WTC11 (cell line): ENCODE data around the gene CIB1. TPM values are rescaled to one million over a fixed set of nuclear protein-coding genes. Genes with fewer than 3 reads are reported as not detected.

Experiments
- ATAC-seq: fragments of 200-7000 bp; cut with Tn5 transposase; 2 replicates; pipeline ENCODE4 v1.10.0; 2021; ENCODE audit warnings: mild to moderate bottlenecking, moderate library complexity
- CTCF ChIA-PET: fragments of 300-600 bp; sonication (Branson Sonifier 250); formaldehyde crosslinking; loops from one replicate; lab custom pipeline; 2021; ENCODE audit warnings: antibody characterized with exemption; lab: Charles Lee
- POLR2A ChIA-PET: fragments of 350-600 bp; sonication (Branson Sonifier 250); formaldehyde crosslinking; loops from one replicate; lab custom pipeline; 2021; ENCODE audit warnings: antibody characterized with exemption; lab: Charles Lee
- DNase-seq: peaks from one replicate; pipeline ENCODE4 v3.0.0; 2021; ENCODE audit warnings: low spot score
- H3K27ac Mint-ChIP-seq: 2 replicates; pipeline ENCODE4 v1.8.0; 2021; ENCODE audit warnings: mixed read lengths
- H3K27me3 Mint-ChIP-seq: 2 replicates; pipeline ENCODE4 v1.8.0; 2021; ENCODE audit warnings: low read depth, mild to moderate bottlenecking, moderate library complexity, mixed read lengths
- H3K36me3 Mint-ChIP-seq: 2 replicates; pipeline ENCODE4 v1.8.0; 2021; ENCODE audit warnings: mixed read lengths
- H3K4me1 Mint-ChIP-seq: 2 replicates; pipeline ENCODE4 v1.8.0; 2022; ENCODE audit warnings: mixed read lengths
- H3K4me3 Mint-ChIP-seq: 2 replicates; pipeline ENCODE4 v1.8.0; 2021; ENCODE audit warnings: mild to moderate bottlenecking, moderate library complexity, mixed read lengths
- H3K9me3 Mint-ChIP-seq: 2 replicates; pipeline ENCODE4 v1.8.0; 2021; ENCODE audit warnings: mixed read lengths
- ETV6 ChIP-seq: sonication (generic); formaldehyde crosslinking; IDR thresholded peaks from 2 replicates; pipeline ENCODE4 v1.8.1; 2022; ENCODE audit warnings: mild to moderate bottlenecking, missing genetic modification reagents
- GTF2I ChIP-seq: fragments of 250-450 bp; sonication (Bioruptor Pico); conservative IDR thresholded peaks from 2 replicates; pipeline ENCODE4 v1.4.0; 2021; ENCODE audit warnings: mild to moderate bottlenecking
- MXD4 ChIP-seq: fragments of 250-450 bp; sonication (Bioruptor Pico); IDR thresholded peaks from 2 replicates; pipeline ENCODE4 v1.8.0; 2021; ENCODE audit warnings: mild to moderate bottlenecking, moderate library complexity, borderline replicate concordance
- NR1H2 ChIP-seq: sonication (generic); formaldehyde crosslinking; IDR thresholded peaks from 2 replicates; pipeline ENCODE4 v1.9.0; 2021; ENCODE audit warnings: mild to moderate bottlenecking, moderate library complexity, missing genetic modification reagents
- RORB ChIP-seq: fragments of 250-450 bp; sonication (Bioruptor Pico); IDR thresholded peaks from 2 replicates; pipeline ENCODE4 v1.9.0; 2021; ENCODE audit warnings: mild to moderate bottlenecking
- SMAD3 ChIP-seq: sonication (generic); formaldehyde crosslinking; IDR thresholded peaks from 2 replicates; pipeline ENCODE4 v1.8.0; 2022; ENCODE audit warnings: missing genetic modification reagents, mild to moderate bottlenecking, borderline replicate concordance
- TEAD4 ChIP-seq: sonication (generic); formaldehyde crosslinking; IDR thresholded peaks from 2 replicates; pipeline ENCODE4 v1.8.0; 2022; ENCODE audit warnings: mild to moderate bottlenecking, missing genetic modification reagents
- TP53 ChIP-seq: sonication (generic); formaldehyde crosslinking; IDR thresholded peaks from 2 replicates; pipeline ENCODE4 v1.8.1; 2023; ENCODE audit warnings: mild to moderate bottlenecking, missing genetic modification reagents
- ZBTB21 ChIP-seq: sonication (generic); formaldehyde crosslinking; IDR thresholded peaks from 2 replicates; pipeline ENCODE4 v1.8.1; 2023; ENCODE audit warnings: mild to moderate bottlenecking, missing genetic modification reagents, borderline replicate concordance
- ZNF219 ChIP-seq: sonication (generic); formaldehyde crosslinking; IDR thresholded peaks from 2 replicates; pipeline ENCODE4 v1.8.0; 2023; ENCODE audit warnings: missing genetic modification reagents, mild to moderate bottlenecking, borderline replicate concordance
- ZNF416 ChIP-seq: fragments of 250-450 bp; sonication (Bioruptor Pico); IDR thresholded peaks from 2 replicates; pipeline ENCODE4 v1.9.0; 2021; ENCODE audit warnings: mild to moderate bottlenecking, inconsistent platforms
- total RNA-seq: library from RNA; stranded (reverse); gene quantifications from 3 replicates; pipeline ENCODE4 v1.2.3, GENCODE V29; 2021
- TF ChIP-seq, protein P1 (sequence below): sonication (generic); formaldehyde crosslinking; IDR thresholded peaks from 2 replicates; pipeline ENCODE4 v1.8.1; 2023; ENCODE audit warnings: mild to moderate bottlenecking, missing genetic modification reagents
- TF ChIP-seq, protein P2 (sequence below): fragments of 250-450 bp; sonication (Bioruptor Pico); IDR thresholded peaks from 2 replicates; pipeline ENCODE4 v1.9.0; 2021; ENCODE audit warnings: mild to moderate bottlenecking
- TF ChIP-seq, protein P3 (sequence below): sonication (generic); formaldehyde crosslinking; IDR thresholded peaks from 2 replicates; pipeline ENCODE4 v1.8.0; 2022; ENCODE audit warnings: missing genetic modification reagents
- TF ChIP-seq, protein P4 (sequence below): sonication (generic); formaldehyde crosslinking; IDR thresholded peaks from 2 replicates; pipeline ENCODE4 v1.8.1; 2022; ENCODE audit warnings: low read depth, mild to moderate bottlenecking, moderate library complexity, missing genetic modification reagents, borderline replicate concordance
- TF ChIP-seq, protein P5 (sequence below): sonication (generic); formaldehyde crosslinking; IDR thresholded peaks from 2 replicates; pipeline ENCODE4 v1.8.0; 2023; ENCODE audit warnings: missing genetic modification reagents, mild to moderate bottlenecking, borderline replicate concordance
- TF ChIP-seq, protein P6 (sequence below): fragments of 250-450 bp; sonication (Bioruptor Pico); IDR thresholded peaks from 2 replicates; pipeline ENCODE4 v1.9.0; 2021; ENCODE audit warnings: moderate library complexity, mild to moderate bottlenecking, inconsistent platforms, borderline replicate concordance
- TF ChIP-seq, protein P7 (sequence below): sonication (generic); formaldehyde crosslinking; IDR thresholded peaks from 2 replicates; pipeline ENCODE4 v1.8.1; 2022; ENCODE audit warnings: low read depth, missing genetic modification reagents, borderline replicate concordance
- TF ChIP-seq, protein P8 (sequence below): fragments of 250-450 bp; sonication (Bioruptor Pico); IDR thresholded peaks from 2 replicates; pipeline ENCODE4 v1.9.0; 2021; ENCODE audit warnings: mild to moderate bottlenecking

Gene CIB1
- total RNA-seq, 1 experiment from 2014 or later, result 29.6 TPM

DNA sequence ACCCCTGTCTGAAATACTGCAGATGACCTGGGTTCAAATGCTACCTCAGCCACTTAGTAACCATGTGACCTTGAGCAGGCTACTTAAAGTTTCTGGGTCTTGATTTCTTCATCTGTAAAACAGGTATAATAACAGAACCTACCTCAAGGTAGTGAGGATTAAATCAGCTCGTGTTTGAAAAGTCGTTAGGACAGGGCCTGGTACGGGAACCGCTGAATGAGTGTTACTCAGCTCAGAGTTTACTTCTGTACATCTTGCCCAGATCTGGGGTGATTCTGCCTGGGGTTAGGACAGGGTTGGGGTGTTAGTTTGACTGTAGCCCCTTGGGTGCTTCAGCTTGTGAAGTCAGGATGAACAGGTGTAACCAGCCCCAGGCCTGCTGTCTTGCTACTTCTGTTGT lies 30.8 kb downstream of the CIB1 start (continued):
- TF ChIP-seq, protein P1, sequence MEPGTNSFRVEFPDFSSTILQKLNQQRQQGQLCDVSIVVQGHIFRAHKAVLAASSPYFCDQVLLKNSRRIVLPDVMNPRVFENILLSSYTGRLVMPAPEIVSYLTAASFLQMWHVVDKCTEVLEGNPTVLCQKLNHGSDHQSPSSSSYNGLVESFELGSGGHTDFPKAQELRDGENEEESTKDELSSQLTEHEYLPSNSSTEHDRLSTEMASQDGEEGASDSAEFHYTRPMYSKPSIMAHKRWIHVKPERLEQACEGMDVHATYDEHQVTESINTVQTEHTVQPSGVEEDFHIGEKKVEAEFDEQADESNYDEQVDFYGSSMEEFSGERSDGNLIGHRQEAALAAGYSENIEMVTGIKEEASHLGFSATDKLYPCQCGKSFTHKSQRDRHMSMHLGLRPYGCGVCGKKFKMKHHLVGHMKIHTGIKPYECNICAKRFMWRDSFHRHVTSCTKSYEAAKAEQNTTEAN (CRISPR knock-in tag), result no peak
- TF ChIP-seq TEAD4 (CRISPR knock-in tag), result no peak
- no peak for TF ChIP-seq GTF2I (CRISPR knock-in tag)
- no peak for TF ChIP-seq ZBTB21
- no peak for TF ChIP-seq RORB
- no peak for TF ChIP-seq NR1H2 (CRISPR knock-in tag)
- TF ChIP-seq TP53 (CRISPR knock-in tag), result no peak
- TF ChIP-seq, protein P2, sequence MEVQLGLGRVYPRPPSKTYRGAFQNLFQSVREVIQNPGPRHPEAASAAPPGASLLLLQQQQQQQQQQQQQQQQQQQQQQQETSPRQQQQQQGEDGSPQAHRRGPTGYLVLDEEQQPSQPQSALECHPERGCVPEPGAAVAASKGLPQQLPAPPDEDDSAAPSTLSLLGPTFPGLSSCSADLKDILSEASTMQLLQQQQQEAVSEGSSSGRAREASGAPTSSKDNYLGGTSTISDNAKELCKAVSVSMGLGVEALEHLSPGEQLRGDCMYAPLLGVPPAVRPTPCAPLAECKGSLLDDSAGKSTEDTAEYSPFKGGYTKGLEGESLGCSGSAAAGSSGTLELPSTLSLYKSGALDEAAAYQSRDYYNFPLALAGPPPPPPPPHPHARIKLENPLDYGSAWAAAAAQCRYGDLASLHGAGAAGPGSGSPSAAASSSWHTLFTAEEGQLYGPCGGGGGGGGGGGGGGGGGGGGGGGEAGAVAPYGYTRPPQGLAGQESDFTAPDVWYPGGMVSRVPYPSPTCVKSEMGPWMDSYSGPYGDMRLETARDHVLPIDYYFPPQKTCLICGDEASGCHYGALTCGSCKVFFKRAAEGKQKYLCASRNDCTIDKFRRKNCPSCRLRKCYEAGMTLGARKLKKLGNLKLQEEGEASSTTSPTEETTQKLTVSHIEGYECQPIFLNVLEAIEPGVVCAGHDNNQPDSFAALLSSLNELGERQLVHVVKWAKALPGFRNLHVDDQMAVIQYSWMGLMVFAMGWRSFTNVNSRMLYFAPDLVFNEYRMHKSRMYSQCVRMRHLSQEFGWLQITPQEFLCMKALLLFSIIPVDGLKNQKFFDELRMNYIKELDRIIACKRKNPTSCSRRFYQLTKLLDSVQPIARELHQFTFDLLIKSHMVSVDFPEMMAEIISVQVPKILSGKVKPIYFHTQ, result no peak

DNA sequence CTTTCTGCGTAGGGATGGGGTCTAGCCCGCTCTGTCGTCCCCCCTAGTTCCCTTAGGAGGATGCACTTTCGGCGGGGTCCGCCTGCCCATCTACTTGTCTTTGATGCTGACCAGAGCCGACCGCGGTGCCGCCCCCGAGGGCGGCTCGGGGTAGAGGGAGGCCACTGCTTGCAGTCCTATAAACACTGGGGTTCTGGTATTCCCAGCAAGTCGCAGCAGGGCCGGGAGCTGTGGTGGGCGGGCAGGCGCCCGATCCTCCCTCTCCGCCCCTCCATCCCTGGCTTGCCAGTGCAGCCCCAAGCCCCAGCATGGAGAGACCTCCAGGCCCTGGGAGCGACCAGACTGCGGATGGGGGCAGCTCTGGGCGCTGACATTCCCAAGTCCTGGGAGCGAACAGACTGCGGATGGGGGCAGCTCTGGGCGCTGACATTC lies 31.8 kb downstream of the CIB1 start:
- H3K4me1 Mint-ChIP-seq, result peaks cover 20% of the 10 kb centered on the region
- ATAC-seq (peak; percentile 15), DNase-seq (peak; percentile 38)
- peaks cover 8% of the 10 kb centered on the region; the same call in 1 of the 2 replicates for H3K36me3 Mint-ChIP-seq
- peak overlapping the region; percentile 73 for H3K4me3 Mint-ChIP-seq
- no peak overlapping the region for H3K27ac Mint-ChIP-seq
- H3K9me3 Mint-ChIP-seq, result no peaks in the 10 kb centered on the region
- ChIA-PET POLR2A (interaction anchor here (0.7 to 1.8 kb wide), 7 partner anchors 9 to 50 kb away, joined by 3 to 9 read pairs (median 6); partner anchors contain the start of genes CIB1, GDPGP1 and TTLL13), CTCF (interaction anchor here (1.1 to 5.1 kb wide), 12 partner anchors 10 to 118 kb away, joined by 3 to 62 read pairs (median 8); partner anchors contain the start of genes CIB1, GDPGP1 and IDH2)
- H3K27me3 Mint-ChIP-seq, result no peaks in the 10 kb centered on the region; the same call in 1 of the 2 replicates
- TF ChIP-seq ZNF416 (CRISPR knock-in tag) (no peak), TEAD4 (CRISPR knock-in tag) (no peak), SMAD3 (CRISPR knock-in tag) (no peak), MXD4 (CRISPR knock-in tag) (no peak), ETV6 (CRISPR knock-in tag) (no peak), TP53 (CRISPR knock-in tag) (no peak), ZNF219 (no peak)
- TF ChIP-seq, protein P3, sequence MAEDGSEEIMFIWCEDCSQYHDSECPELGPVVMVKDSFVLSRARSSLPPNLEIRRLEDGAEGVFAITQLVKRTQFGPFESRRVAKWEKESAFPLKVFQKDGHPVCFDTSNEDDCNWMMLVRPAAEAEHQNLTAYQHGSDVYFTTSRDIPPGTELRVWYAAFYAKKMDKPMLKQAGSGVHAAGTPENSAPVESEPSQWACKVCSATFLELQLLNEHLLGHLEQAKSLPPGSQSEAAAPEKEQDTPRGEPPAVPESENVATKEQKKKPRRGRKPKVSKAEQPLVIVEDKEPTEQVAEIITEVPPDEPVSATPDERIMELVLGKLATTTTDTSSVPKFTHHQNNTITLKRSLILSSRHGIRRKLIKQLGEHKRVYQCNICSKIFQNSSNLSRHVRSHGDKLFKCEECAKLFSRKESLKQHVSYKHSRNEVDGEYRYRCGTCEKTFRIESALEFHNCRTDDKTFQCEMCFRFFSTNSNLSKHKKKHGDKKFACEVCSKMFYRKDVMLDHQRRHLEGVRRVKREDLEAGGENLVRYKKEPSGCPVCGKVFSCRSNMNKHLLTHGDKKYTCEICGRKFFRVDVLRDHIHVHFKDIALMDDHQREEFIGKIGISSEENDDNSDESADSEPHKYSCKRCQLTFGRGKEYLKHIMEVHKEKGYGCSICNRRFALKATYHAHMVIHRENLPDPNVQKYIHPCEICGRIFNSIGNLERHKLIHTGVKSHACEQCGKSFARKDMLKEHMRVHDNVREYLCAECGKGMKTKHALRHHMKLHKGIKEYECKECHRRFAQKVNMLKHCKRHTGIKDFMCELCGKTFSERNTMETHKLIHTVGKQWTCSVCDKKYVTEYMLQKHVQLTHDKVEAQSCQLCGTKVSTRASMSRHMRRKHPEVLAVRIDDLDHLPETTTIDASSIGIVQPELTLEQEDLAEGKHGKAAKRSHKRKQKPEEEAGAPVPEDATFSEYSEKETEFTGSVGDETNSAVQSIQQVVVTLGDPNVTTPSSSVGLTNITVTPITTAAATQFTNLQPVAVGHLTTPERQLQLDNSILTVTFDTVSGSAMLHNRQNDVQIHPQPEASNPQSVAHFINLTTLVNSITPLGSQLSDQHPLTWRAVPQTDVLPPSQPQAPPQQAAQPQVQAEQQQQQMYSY (CRISPR knock-in tag), result peak; percentile 85
- TF ChIP-seq, protein P4, sequence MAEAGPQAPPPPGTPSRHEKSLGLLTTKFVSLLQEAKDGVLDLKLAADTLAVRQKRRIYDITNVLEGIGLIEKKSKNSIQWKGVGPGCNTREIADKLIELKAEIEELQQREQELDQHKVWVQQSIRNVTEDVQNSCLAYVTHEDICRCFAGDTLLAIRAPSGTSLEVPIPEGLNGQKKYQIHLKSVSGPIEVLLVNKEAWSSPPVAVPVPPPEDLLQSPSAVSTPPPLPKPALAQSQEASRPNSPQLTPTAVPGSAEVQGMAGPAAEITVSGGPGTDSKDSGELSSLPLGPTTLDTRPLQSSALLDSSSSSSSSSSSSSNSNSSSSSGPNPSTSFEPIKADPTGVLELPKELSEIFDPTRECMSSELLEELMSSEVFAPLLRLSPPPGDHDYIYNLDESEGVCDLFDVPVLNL (CRISPR knock-in tag), result no peak
- TF ChIP-seq, protein P5, sequence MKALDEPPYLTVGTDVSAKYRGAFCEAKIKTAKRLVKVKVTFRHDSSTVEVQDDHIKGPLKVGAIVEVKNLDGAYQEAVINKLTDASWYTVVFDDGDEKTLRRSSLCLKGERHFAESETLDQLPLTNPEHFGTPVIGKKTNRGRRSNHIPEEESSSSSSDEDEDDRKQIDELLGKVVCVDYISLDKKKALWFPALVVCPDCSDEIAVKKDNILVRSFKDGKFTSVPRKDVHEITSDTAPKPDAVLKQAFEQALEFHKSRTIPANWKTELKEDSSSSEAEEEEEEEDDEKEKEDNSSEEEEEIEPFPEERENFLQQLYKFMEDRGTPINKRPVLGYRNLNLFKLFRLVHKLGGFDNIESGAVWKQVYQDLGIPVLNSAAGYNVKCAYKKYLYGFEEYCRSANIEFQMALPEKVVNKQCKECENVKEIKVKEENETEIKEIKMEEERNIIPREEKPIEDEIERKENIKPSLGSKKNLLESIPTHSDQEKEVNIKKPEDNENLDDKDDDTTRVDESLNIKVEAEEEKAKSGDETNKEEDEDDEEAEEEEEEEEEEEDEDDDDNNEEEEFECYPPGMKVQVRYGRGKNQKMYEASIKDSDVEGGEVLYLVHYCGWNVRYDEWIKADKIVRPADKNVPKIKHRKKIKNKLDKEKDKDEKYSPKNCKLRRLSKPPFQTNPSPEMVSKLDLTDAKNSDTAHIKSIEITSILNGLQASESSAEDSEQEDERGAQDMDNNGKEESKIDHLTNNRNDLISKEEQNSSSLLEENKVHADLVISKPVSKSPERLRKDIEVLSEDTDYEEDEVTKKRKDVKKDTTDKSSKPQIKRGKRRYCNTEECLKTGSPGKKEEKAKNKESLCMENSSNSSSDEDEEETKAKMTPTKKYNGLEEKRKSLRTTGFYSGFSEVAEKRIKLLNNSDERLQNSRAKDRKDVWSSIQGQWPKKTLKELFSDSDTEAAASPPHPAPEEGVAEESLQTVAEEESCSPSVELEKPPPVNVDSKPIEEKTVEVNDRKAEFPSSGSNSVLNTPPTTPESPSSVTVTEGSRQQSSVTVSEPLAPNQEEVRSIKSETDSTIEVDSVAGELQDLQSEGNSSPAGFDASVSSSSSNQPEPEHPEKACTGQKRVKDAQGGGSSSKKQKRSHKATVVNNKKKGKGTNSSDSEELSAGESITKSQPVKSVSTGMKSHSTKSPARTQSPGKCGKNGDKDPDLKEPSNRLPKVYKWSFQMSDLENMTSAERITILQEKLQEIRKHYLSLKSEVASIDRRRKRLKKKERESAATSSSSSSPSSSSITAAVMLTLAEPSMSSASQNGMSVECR, result 0 out of 2 replicates have a peak, but pooled peaks have one; percentile 16
- TF ChIP-seq, protein P6, sequence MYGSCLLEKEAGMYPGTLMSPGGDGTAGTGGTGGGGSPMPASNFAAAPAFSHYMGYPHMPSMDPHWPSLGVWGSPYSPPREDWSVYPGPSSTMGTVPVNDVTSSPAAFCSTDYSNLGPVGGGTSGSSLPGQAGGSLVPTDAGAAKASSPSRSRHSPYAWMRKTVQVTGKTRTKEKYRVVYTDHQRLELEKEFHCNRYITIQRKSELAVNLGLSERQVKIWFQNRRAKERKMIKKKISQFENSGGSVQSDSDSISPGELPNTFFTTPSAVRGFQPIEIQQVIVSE (CRISPR knock-in tag), result no peak
- TF ChIP-seq, protein P7, sequence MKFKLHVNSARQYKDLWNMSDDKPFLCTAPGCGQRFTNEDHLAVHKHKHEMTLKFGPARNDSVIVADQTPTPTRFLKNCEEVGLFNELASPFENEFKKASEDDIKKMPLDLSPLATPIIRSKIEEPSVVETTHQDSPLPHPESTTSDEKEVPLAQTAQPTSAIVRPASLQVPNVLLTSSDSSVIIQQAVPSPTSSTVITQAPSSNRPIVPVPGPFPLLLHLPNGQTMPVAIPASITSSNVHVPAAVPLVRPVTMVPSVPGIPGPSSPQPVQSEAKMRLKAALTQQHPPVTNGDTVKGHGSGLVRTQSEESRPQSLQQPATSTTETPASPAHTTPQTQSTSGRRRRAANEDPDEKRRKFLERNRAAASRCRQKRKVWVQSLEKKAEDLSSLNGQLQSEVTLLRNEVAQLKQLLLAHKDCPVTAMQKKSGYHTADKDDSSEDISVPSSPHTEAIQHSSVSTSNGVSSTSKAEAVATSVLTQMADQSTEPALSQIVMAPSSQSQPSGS (CRISPR knock-in tag), result no peak
- TF ChIP-seq, protein P8, sequence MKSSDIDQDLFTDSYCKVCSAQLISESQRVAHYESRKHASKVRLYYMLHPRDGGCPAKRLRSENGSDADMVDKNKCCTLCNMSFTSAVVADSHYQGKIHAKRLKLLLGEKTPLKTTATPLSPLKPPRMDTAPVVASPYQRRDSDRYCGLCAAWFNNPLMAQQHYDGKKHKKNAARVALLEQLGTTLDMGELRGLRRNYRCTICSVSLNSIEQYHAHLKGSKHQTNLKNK, result no peak
